CD4-positive, alpha-beta T cell (primary cell): ENCODE measurements around the gene RPTOR. TPM values are rescaled to one million over a fixed set of nuclear protein-coding genes. Genes with fewer than 3 reads are reported as not detected.

Experiments used
- ATAC-seq: fragments of 200-7000 bp; cut with Tn5 transposase; one replicate; pipeline ENCODE4 v1.10.0; 2022; ENCODE audit warnings: mild to moderate bottlenecking; ENCODE audit not compliant: poor library complexity
- CTCF ChIA-PET: fragments of 350-600 bp; sonication (Branson Sonifier 250); formaldehyde crosslinking; loops from one replicate; lab custom pipeline; 2021; ENCODE audit warnings: antibody characterized with exemption, inconsistent platforms; lab: Charles Lee
- POLR2A ChIA-PET: fragments of 350-600 bp; sonication (Branson Sonifier 250); formaldehyde crosslinking; loops from one replicate; lab custom pipeline; 2021; ENCODE audit warnings: antibody characterized with exemption, inconsistent platforms; lab: Charles Lee
- DNase-seq, 14 experiments: peaks; one replicate each; pipeline ENCODE4 v3.0.0-alpha.2; 2013 to 2020; ENCODE audit warnings: mixed read lengths in 2 of 14
- H3K27ac ChIP-seq, 2 donors: one replicate each; pipeline versions ENCODE4 v1.5.1 to v1.7.0; 2013; ENCODE audit warnings: low read length in 2 of 2, low read depth in 1 of 2, mild to moderate bottlenecking in 1 of 2
- H3K27me3 ChIP-seq, 2 experiments: 1 replicate in 1 of 2; 2 replicates in 1 of 2; pipeline versions ENCODE4 v1.6.1 to v1.7.0; 2013; ENCODE audit warnings: low read length in 2 of 2, control low read depth in 1 of 2, mild to moderate bottlenecking in 1 of 2, moderate library complexity in 1 of 2; ENCODE audit not compliant: insufficient read depth in 2 of 2, control insufficient read depth in 1 of 2
- H3K36me3 ChIP-seq: one replicate; pipeline ENCODE4 v1.6.1; 2013; ENCODE audit warnings: low read length, control low read depth; ENCODE audit not compliant: insufficient read depth
- H3K4me1 ChIP-seq: one replicate; pipeline ENCODE4 v1.6.1; 2013; ENCODE audit warnings: low read length, control low read depth; ENCODE audit not compliant: insufficient read depth
- H3K4me3 ChIP-seq: one replicate; pipeline ENCODE4 v1.5.1; 2013; ENCODE audit warnings: mild to moderate bottlenecking, low read length, moderate library complexity
- H3K9me3 ChIP-seq, 2 experiments: 1 replicate in 1 of 2; 2 replicates in 1 of 2; pipeline versions ENCODE4 v1.6.1 to v1.7.0; 2013; ENCODE audit warnings: low read length in 2 of 2, mild to moderate bottlenecking in 2 of 2, control low read depth in 1 of 2, moderate library complexity in 1 of 2; ENCODE audit not compliant: control insufficient read depth in 1 of 2, insufficient read depth in 1 of 2
- H3K27ac Mint-ChIP-seq: one replicate; pipeline ENCODE4 v1.8.0; 2020; ENCODE audit warnings: mixed read lengths
- H3K27me3 Mint-ChIP-seq: one replicate; pipeline ENCODE4 v1.8.0; 2021; ENCODE audit warnings: mixed read lengths
- H3K36me3 Mint-ChIP-seq: one replicate; pipeline ENCODE4 v1.8.0; 2021; ENCODE audit warnings: low read depth, mixed read lengths
- H3K4me1 Mint-ChIP-seq: one replicate; pipeline ENCODE4 v1.8.0; 2021; ENCODE audit warnings: low read depth, mixed read lengths
- H3K4me3 Mint-ChIP-seq: one replicate; pipeline ENCODE4 v1.8.0; 2020; ENCODE audit warnings: mild to moderate bottlenecking, mixed read lengths
- H3K9me3 Mint-ChIP-seq: one replicate; pipeline ENCODE4 v1.8.0; 2020; ENCODE audit warnings: mixed read lengths
- intact Hi-C, 2 experiments: fragments of 100-400 bp; cut with DNase I in 1 of 2; cut with micrococcal nuclease in 1 of 2; formaldehyde crosslinking; loops; one replicate each; pipeline versions ENCODE4 v1.15.1 to v1.9.0; 2023 to 2025; cut with DNase I, micrococcal nuclease
- total RNA-seq, 174 experiments: library from RNA in 2 of 174; stranded (reverse) in 2 of 174; gene quantifications; one replicate each; pipeline ENCODE4 v1.2.3 and lab custom pipeline; 2021 to 2026
- TF ChIP-seq, protein P1 (sequence below): fragments of 200-600 bp; IDR thresholded peaks from one replicate; pipeline ENCODE4 v1.8.0; 2022; ENCODE audit warnings: antibody characterized with exemption, mild to moderate bottlenecking

RPTOR gene
- total RNA-seq, 2 experiments from 2014 or later, result 45.0 to 47.1 TPM

DNA sequence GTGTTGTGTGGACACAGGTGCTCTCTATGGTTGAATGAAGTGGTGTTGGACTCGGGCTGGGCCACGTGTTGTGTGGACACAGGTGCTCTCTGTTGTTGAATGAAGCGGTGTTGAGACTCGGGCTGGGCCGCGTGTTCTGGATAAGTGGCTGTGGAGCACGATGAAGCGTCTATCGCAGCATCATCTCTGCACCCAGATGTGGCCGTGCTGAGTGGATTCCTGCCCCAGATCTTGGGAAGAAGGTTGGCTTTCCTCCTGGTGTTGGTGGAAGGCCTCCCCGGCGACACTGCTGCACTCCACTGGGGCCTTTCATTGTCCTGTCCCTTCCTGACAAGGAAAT lies 69.1 kb downstream of the RPTOR start:
- H3K27me3 ChIP-seq, result no peaks in the 10 kb centered on the region
- TF ChIP-seq, protein P1, sequence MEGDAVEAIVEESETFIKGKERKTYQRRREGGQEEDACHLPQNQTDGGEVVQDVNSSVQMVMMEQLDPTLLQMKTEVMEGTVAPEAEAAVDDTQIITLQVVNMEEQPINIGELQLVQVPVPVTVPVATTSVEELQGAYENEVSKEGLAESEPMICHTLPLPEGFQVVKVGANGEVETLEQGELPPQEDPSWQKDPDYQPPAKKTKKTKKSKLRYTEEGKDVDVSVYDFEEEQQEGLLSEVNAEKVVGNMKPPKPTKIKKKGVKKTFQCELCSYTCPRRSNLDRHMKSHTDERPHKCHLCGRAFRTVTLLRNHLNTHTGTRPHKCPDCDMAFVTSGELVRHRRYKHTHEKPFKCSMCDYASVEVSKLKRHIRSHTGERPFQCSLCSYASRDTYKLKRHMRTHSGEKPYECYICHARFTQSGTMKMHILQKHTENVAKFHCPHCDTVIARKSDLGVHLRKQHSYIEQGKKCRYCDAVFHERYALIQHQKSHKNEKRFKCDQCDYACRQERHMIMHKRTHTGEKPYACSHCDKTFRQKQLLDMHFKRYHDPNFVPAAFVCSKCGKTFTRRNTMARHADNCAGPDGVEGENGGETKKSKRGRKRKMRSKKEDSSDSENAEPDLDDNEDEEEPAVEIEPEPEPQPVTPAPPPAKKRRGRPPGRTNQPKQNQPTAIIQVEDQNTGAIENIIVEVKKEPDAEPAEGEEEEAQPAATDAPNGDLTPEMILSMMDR, result no peak
- no peaks in the 10 kb centered on the region for H3K36me3 Mint-ChIP-seq
- POLR2A ChIA-PET, result interaction anchor here (0.7 to 1.0 kb wide), 2 partner anchors 10 to 89 kb away, joined by 3 to 4 read pairs; no protein-coding TSS in a partner anchor
- CTCF ChIA-PET, result no interaction called here
- H3K27ac ChIP-seq, result peak overlapping the region in 1 of 2 donors; percentile 23
- no peak overlapping the region for H3K4me3 ChIP-seq
- no peaks in the 10 kb centered on the region for H3K27me3 Mint-ChIP-seq
- H3K27ac Mint-ChIP-seq, result peak overlapping the region; percentile 86
- no peaks in the 10 kb centered on the region for H3K36me3 ChIP-seq
- intact Hi-C loops, result loop anchor here (10.0 kb wide), 2 partner anchors 51 to 91 kb away; no protein-coding TSS in a partner anchor
- peaks cover 65% of the 10 kb centered on the region for H3K4me1 Mint-ChIP-seq
- DNase-seq, result no peak
- no peaks in the 10 kb centered on the region for H3K9me3 Mint-ChIP-seq
- no peak for ATAC-seq
- no peaks in the 10 kb centered on the region for H3K9me3 ChIP-seq
- peaks cover 42% of the 10 kb centered on the region for H3K4me1 ChIP-seq
- H3K4me3 Mint-ChIP-seq, result no peak overlapping the region

DNA sequence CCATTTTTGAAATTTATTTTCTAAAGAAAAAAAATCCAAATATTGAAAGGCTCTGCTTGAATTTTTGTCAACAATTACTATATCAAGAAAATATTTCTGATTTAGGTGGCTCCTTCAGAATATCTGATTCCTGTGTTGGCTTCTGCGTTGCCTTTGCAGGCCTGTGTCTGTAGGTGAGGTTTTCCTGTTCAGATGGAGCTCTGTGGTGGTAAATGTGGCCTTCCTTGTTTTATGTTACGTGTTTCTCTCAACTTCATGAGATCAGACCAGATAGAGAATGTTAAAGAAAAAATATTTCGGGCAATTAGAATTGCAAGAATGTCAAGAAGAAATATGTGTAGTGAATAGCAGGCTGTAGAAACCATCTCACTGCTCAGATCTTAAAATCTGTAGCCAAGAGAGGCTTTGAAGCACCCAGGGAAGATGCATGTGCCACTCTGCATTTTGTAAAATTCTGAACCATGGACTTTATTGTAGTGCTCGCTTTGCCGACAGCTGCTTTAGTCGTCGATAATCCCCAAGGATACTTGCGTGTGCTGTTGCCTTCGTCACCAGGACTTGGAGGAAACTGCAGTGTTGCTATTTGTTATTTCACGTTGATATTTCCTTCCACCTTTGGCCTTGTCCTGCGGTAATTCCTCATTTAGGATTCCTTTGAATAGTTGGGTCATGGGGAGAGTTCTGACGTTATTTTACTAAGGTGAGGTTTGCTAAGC lies 69.9 kb downstream of the RPTOR start:
- Mint-ChIP-seq H3K9me3 (no peaks in the 10 kb centered on the region), H3K36me3 (no peaks in the 10 kb centered on the region), H3K4me1 (peaks cover 64% of the 10 kb centered on the region), H3K4me3 (peak overlapping the region; percentile 47), H3K27me3 (no peaks in the 10 kb centered on the region), H3K27ac (peak overlapping the region; percentile 86)
- ChIA-PET POLR2A (interaction anchor here (0.7 to 1.3 kb wide), 3 partner anchors 11 to 89 kb away, joined by 3 to 4 read pairs (median 4); no protein-coding TSS in a partner anchor), CTCF (interaction anchor here (1.6 kb wide), 1 partner anchor 39 kb away, joined by 5 read pairs; no protein-coding TSS in a partner anchor)
- no peaks in the 10 kb centered on the region for H3K9me3 ChIP-seq
- TF ChIP-seq, protein P1, result no peak
- intact Hi-C loops, result loop anchor here (10.0 kb wide), 2 partner anchors 50 to 90 kb away; no protein-coding TSS in a partner anchor
- peak overlapping the region in 1 of 2 donors; percentile 23 for H3K27ac ChIP-seq
- peak in 3 of 14 experiments; percentile 19 to 40 (median 32) for DNase-seq
- no peak overlapping the region for H3K4me3 ChIP-seq
- no peaks in the 10 kb centered on the region for H3K36me3 ChIP-seq
- ATAC-seq, result peak; percentile 77
- H3K4me1 ChIP-seq, result peaks cover 39% of the 10 kb centered on the region
- no peaks in the 10 kb centered on the region for H3K27me3 ChIP-seq

DNA sequence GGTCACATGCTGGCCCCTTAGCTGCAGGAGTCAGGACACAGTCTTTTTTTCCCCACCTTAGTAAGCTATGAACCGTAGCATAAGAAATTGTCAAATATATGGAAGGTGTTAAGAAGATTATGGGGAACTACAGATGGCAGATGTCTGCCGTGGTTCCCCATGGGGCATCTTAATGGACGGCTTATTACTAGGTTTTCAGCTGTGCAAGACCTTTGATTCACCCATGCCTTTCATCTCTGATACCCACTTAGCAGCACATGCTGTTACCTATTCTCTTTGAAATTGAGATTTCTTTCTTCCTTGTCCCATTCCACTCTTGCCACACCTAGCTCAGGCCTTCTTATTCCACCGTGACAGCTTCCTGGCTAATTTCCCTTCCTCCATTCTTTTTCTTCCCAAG lies 70.7 kb downstream of the RPTOR start:
- Mint-ChIP-seq H3K36me3 (no peaks in the 10 kb centered on the region), H3K4me3 (no peak overlapping the region), H3K9me3 (no peaks in the 10 kb centered on the region), H3K27ac (peak overlapping the region; percentile 86), H3K4me1 (peaks cover 63% of the 10 kb centered on the region), H3K27me3 (no peaks in the 10 kb centered on the region)
- DNase-seq, result no peak
- Histone ChIP-seq H3K4me3 (no peak overlapping the region), H3K27me3 (no peaks in the 10 kb centered on the region), H3K36me3 (no peaks in the 10 kb centered on the region), H3K27ac (peak overlapping the region in 1 of 2 donors; percentile 29), H3K9me3 (no peaks in the 10 kb centered on the region), H3K4me1 (peaks cover 31% of the 10 kb centered on the region)
- POLR2A ChIA-PET, result interaction anchor here (1.0 to 1.4 kb wide), 3 partner anchors 8 to 178 kb away, joined by 3 to 5 read pairs (median 4); no protein-coding TSS in a partner anchor
- intact Hi-C loops, result loop anchor here (10.0 kb wide), 2 partner anchors 49 to 89 kb away; no protein-coding TSS in a partner anchor
- CTCF ChIA-PET, result interaction anchor here (1.6 kb wide), 1 partner anchor 40 kb away, joined by 5 read pairs; no protein-coding TSS in a partner anchor
- no peak for ATAC-seq
- TF ChIP-seq, protein P1, result no peak
